Heart right ventricle (tissue), 16 donors: Measurements from ENCODE around the gene PRKCI. TPM values are rescaled to one million over a fixed set of nuclear protein-coding genes. Genes with fewer than 3 reads are reported as not detected.
A peak's percentile ranks its signal among the peaks of the same experiment; 100 is the strongest.

Experiments
- ATAC-seq, 8 donors: fragments of 200-7000 bp; cut with Tn5 transposase; one replicate each; pipeline ENCODE4 v1.9.1; 2020; ENCODE audit warnings: mild to moderate bottlenecking in 8 of 8, moderate library complexity in 8 of 8, moderate number of reproducible peaks in 1 of 8
- DNase-seq, 2 donors: peaks; one replicate each; pipeline ENCODE4 v3.0.0-alpha.2; 2020
- H3K27ac ChIP-seq, 10 donors: fragments of 200-600 bp; sonication (generic) in 2 of 10; one replicate each; pipeline versions ENCODE4 v1.5.0 to v1.8.0; 2020 to 2022; ENCODE audit warnings: mild to moderate bottlenecking in 3 of 10
- H3K27me3 ChIP-seq, 7 donors: fragments of 200-600 bp; one replicate each; pipeline ENCODE4 v1.8.0; 2021 to 2022; ENCODE audit warnings: mild to moderate bottlenecking in 2 of 7
- H3K36me3 ChIP-seq, 9 donors: fragments of 200-600 bp; sonication (generic) in 1 of 9; one replicate each; pipeline versions ENCODE4 v1.5.0 to v1.8.0; 2020 to 2022; ENCODE audit warnings: mild to moderate bottlenecking in 2 of 9
- H3K4me1 ChIP-seq, 9 donors: fragments of 200-600 bp; sonication (generic) in 1 of 9; one replicate each; pipeline versions ENCODE4 v1.5.0 to v1.8.0; 2020 to 2022; ENCODE audit warnings: mild to moderate bottlenecking in 4 of 9
- H3K4me3 ChIP-seq, 10 donors: fragments of 200-600 bp; sonication (generic) in 2 of 10; one replicate each; pipeline versions ENCODE4 v1.5.0 to v1.8.0; 2020 to 2022; ENCODE audit warnings: mild to moderate bottlenecking in 7 of 10, moderate library complexity in 2 of 10
- H3K9me3 ChIP-seq, 11 donors: fragments of 200-600 bp in 10 of 11; sonication (generic) in 2 of 11; one replicate each; pipeline versions ENCODE4 v1.5.0 to v1.8.0; 2013 to 2022; ENCODE audit warnings: mild to moderate bottlenecking in 2 of 11, control low read depth in 1 of 11, moderate library complexity in 1 of 11
- WGBS, 2 donors: extraction: QIAGEN DNeasy Blood & Tissue Kit; methylation state at CpG; one replicate each; pipeline ENCODE4 v1.1.7; 2013; ENCODE audit warnings: inconsistent platforms in 1 of 2; 5-methylcytosine and 5-hydroxymethylcytosine counted together
- intact Hi-C, 10 donors: fragments of 100-400 bp; cut with DNase I; formaldehyde crosslinking; loops; one replicate each; pipeline versions ENCODE4 v1.11.1 to v1.14.2; 2022
- polyA plus RNA-seq, 2 donors: library from polyadenylated mRNA; stranded (reverse); fragments of 200-250 nt; gene quantifications; one replicate each; pipeline ENCODE4 v1.2.3, GENCODE V29; 2013
- total RNA-seq, 10 donors: library from RNA; stranded (reverse); fragmentation: NEBNext Ultra II Directional in 3 of 10; extraction: Animal tissue kit (Norgen Biotek cat#: 25700) in 3 of 10; gene quantifications; one replicate each; pipeline versions ENCODE4 v1.2.1 to v1.2.4, GENCODE V29; 2021 to 2023
- TF ChIP-seq, protein P1 (sequence below), 9 donors: fragments of 200-600 bp; sonication (generic) in 2 of 9; IDR thresholded peaks; one replicate each; pipeline versions ENCODE4 v1.5.0 to v1.8.0; 2021 to 2022; ENCODE audit warnings: antibody characterized with exemption in 9 of 9, mild to moderate bottlenecking in 5 of 9, moderate library complexity in 1 of 9
- donor health status: Arrhythmogenic right ventricular cardiomyopathy.
- donor health status: ischemic (EF 13 %, LVEDD 7.1; RV severe dilation, severe dysfunction).
- donor health status: healthy with polysubstance abuse.
- donor health status: DM: no; HTN: yes; CAD: no.
- donor health status: DM: no; HTN: no; CAD: no.
- donor health status: ischemic (EF 25% LVEDD 6.9; RV normal size, moderate dysfunction).
- donor health status: ischemic (EF 25% LVEDD 5.7; RV mildly dilated, moderate dysfunction).
- donor health status: healthy.
- donor health status: DM: yes; HTN: yes; CAD: no.
- donor health status: Ischemic cardiomyopathy.
- donor health status: ischemic (EF 35%, LVEDD 5.7; RV mildly dilated, moderate dysfunction).
- donor health status: nonischemic (EF 11% LVEDD 7.7; RV severe dilation, severe dysfunction).
- donor health status: DM: yes; HTN: yes; CAD: no.
- donor health status: PGD.
- donor health status: ischemic (EF 29% LVEDD 5.4; RV normal size, mild dysfunction).
- donor health status: nonischemic (EF 23%, LVEDD 6.1; RV moderate dilation, normal function).

PRKCI gene
- total and polyA plus RNA-seq, 12 donors, result 6.5 to 21.0 (median 13.1) TPM

DNA sequence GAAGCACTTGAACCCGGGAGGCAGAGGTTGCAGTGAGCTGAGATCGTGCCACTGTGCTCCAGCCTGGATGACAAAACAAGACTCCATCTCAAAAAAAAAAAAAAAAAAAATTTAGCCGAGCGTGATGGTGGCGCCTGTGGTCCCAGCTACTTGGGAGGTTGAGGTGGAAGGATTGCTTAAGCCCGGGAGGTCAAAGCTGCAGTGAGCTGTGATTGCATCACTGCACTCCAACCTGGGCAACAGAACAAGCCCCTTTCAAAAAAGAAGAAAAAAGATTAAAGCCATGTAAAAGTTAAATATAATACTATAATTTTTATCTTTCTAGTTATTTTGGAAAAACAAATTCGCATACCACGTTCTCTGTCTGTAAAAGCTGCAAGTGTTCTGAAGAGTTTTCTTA, 73.4 kb downstream of the PRKCI start:
- Histone ChIP-seq H3K36me3 (peaks cover 0 to 93% (median 14%) of the 10 kb centered on the region in 9 donors), H3K27me3 (no peaks in the 10 kb centered on the region), H3K4me3 (no peak overlapping the region), H3K27ac (no peak overlapping the region), H3K9me3 (no peaks in the 10 kb centered on the region), H3K4me1 (no peaks in the 10 kb centered on the region)
- TF ChIP-seq, protein P1, sequence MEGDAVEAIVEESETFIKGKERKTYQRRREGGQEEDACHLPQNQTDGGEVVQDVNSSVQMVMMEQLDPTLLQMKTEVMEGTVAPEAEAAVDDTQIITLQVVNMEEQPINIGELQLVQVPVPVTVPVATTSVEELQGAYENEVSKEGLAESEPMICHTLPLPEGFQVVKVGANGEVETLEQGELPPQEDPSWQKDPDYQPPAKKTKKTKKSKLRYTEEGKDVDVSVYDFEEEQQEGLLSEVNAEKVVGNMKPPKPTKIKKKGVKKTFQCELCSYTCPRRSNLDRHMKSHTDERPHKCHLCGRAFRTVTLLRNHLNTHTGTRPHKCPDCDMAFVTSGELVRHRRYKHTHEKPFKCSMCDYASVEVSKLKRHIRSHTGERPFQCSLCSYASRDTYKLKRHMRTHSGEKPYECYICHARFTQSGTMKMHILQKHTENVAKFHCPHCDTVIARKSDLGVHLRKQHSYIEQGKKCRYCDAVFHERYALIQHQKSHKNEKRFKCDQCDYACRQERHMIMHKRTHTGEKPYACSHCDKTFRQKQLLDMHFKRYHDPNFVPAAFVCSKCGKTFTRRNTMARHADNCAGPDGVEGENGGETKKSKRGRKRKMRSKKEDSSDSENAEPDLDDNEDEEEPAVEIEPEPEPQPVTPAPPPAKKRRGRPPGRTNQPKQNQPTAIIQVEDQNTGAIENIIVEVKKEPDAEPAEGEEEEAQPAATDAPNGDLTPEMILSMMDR (IDR thresholded peaks at IDR 0.05), result no peak
- DNase-seq (no peak), ATAC-seq (no peak)
- 88 to 97% methylated on average over 8 of the region's 8 CpGs for WGBS, 2 donors
- intact Hi-C loops, result no loop called here

GRCh38 chr3:170296703-170297102, 74.5 kb downstream of the PRKCI start:
- no peak for ATAC-seq
- Histone ChIP-seq H3K27ac (no peak overlapping the region), H3K4me1 (peaks cover 0 to 7% (median 0%) of the 10 kb centered on the region in 9 donors), H3K9me3 (no peaks in the 10 kb centered on the region), H3K36me3 (peaks cover 0 to 87% (median 14%) of the 10 kb centered on the region in 9 donors), H3K27me3 (no peaks in the 10 kb centered on the region), H3K4me3 (no peak overlapping the region)
- intact Hi-C loops, result no loop called here
- no peak for DNase-seq
- TF ChIP-seq, protein P1 (IDR thresholded peaks at IDR 0.05), result no peak

DNA sequence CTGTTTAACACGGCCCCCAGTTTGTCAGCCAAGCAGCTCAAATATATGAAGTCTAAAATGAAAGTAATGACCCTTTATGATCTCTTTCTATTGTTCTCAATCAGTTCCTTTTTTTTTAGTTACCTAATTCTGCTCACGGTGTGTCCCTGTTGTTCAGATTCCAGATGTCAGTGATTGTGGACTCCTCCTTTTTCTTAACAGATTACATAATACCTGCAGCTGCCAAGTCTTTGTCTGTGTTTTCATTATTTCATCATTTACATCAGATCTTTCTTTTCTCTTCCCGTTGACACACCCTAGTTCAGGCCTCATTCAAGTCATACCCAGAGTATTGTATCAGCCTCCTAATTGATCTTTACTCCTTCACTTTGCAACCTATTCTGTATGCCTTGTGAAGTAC, 79.2 kb downstream of the PRKCI start:
- no peaks in the 10 kb centered on the region for H3K9me3 ChIP-seq
- peaks cover 0 to 10% (median 0%) of the 10 kb centered on the region in 9 donors for H3K4me1 ChIP-seq
- peak in 4 of 8 donors; percentile 35 to 67 (median 48) for ATAC-seq
- no peak for DNase-seq
- WGBS, 2 donors, result 57 to 60% methylated on average over 3 of the region's 3 CpGs
- no peak overlapping the region for H3K4me3 ChIP-seq
- no peaks in the 10 kb centered on the region for H3K27me3 ChIP-seq
- peaks cover 0 to 70% (median 10%) of the 10 kb centered on the region in 9 donors for H3K36me3 ChIP-seq
- TF ChIP-seq, protein P1 (IDR thresholded peaks at IDR 0.05), result no peak
- peak overlapping the region in 3 of 10 donors; percentile 6 to 54 (median 29) for H3K27ac ChIP-seq
- intact Hi-C loops, result loop anchor here in 3 of 10 donors (5.0 to 10.0 kb wide), 2 partner anchors 79 to 503 kb away; partner anchors contain the start of gene PRKCI (in 1 of the 3)

DNA sequence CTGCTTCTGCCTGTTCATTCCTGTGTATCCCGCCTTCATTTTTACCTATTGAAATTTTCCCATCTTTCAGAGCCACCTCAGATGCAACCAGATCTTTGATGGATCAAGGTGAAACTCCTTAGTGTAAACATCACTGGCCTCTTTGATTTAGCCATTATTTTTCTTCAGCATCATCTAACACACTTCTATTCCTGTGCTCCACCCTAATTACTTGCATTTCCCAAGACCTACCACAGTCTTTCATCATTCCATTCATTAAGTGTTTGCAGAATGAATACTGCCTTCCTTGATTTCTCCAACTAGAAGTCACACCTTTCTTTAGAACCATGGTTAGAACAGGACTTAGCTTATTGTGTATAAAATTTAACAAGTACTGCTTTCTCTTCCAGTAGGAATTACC, 79.8 kb downstream of the PRKCI start:
- peaks cover 0 to 10% (median 0%) of the 10 kb centered on the region in 9 donors for H3K4me1 ChIP-seq
- no peaks in the 10 kb centered on the region for H3K27me3 ChIP-seq
- DNase-seq (no peak), ATAC-seq (no peak)
- peaks cover 0 to 66% (median 10%) of the 10 kb centered on the region in 9 donors for H3K36me3 ChIP-seq
- no peak overlapping the region for H3K4me3 ChIP-seq
- intact Hi-C loops, result loop anchor here in 3 of 10 donors (5.0 to 10.0 kb wide), 2 partner anchors 80 to 503 kb away; partner anchors contain the start of gene PRKCI (in 1 of the 3)
- TF ChIP-seq, protein P1 (IDR thresholded peaks at IDR 0.05), result no peak
- peak overlapping the region in 2 of 10 donors; percentile 29 to 54 for H3K27ac ChIP-seq
- no peaks in the 10 kb centered on the region for H3K9me3 ChIP-seq
- WGBS, 2 donors, result 98 to 100% methylated on average over 1 of the region's 1 CpG
